ENCODE measurements around the gene DMRT3.
"Not testable (repeated sequence)": the region's sequence is repeated elsewhere in the genome, so short reads cannot be mapped to it uniquely, and the experiment has no call there.

Gene DMRT3

GRCh38 chr9:971901-972500, 4.5 kb upstream of the DMRT3 start:
- DNase-seq: no peak

- DNase-seq: no peak
Observed at GRCh38 chr9:972501-973294, 3.8 kb upstream of the DMRT3 start.

DNA sequence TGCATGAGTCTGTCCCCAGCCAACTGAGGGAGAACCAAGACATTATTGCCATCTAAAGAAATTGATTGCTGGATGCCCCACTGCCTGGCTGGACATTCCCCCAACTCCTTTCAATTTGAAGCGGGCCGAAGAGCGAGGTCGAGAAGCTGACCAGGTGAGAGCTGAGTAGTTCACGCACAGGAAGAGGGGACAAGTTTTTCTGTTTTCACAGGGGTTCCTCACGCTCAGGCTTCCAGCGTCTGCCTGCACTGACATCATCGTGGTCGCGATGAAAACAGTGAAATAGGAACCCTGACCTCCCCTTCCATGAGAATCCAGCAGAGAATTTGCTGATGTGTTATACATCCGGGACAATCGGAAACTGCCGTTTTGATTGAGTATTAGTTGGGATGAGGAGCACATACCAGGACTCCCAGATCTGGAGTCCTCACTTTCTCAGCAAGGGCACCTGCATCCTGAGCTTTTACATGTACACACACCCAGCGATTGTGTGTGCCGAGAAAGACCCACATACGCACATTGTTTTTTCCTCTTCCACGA, 3.1 kb upstream of the DMRT3 start:
- DNase-seq: no peak

GRCh38 chr9:974031-974995, 2.1 kb upstream of the DMRT3 start:
- no peak for DNase-seq

DNA sequence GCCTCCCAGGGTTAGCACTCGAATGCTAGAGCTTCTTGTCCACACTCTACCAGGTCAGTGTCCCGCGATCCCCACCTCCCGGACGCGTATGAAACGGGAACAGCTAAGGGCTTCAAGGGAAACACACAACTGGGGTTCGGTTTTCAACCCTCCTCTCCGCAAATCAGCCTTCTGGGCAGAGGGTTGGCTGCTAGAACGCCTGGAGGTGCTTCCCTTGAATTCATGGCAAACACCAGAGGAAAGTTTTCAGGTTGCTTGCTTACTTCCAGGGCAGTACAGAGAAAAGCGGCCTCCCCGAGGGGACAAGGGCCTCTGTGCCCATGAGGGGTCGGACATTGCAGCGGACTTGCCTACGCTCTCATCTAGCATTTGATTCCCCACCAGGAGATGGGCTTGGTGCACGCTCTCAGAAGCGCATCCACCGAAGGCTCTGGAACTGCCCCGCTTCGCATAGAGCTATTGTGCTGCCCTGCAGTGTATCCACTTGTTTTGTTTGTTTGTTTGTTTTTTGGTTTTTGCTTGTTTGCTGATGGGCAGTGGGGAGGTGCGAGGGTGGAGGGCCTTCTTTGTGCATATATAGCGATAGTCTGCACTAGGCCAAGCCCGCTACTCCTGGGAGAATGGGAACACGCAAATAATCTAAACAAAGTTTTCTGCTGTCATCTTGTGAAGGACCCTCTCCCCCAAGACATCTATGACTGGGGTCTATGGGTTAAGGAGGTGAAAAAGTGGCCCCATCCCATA, 1.3 kb upstream of the DMRT3 start:
- no peak for DNase-seq

DNA sequence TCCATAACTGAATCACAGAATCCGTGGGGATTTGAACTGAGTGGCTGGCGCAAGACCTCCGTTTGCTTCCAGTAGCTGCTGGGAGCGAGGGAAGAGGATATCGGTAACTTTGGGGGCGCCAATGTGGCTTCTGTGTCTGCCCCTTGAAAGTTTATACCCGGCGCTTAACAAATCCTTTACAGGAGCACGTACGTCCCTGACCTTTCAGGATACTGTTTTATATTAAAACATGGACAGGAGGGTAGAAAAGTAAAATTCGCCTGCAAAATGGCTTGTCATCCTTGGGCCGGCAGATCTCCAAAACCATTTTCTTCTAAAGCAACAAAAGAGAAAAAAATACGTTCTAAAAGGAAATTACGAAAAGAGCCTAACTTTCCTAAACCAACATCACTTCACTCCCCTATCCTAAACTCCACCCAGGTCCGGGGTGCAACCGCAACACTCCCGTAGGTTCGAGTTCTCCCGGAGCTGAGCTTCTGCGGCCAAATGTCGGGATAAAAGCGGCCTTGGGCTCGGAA, 656 bp upstream of the DMRT3 start:
- no peak for DNase-seq

DNA sequence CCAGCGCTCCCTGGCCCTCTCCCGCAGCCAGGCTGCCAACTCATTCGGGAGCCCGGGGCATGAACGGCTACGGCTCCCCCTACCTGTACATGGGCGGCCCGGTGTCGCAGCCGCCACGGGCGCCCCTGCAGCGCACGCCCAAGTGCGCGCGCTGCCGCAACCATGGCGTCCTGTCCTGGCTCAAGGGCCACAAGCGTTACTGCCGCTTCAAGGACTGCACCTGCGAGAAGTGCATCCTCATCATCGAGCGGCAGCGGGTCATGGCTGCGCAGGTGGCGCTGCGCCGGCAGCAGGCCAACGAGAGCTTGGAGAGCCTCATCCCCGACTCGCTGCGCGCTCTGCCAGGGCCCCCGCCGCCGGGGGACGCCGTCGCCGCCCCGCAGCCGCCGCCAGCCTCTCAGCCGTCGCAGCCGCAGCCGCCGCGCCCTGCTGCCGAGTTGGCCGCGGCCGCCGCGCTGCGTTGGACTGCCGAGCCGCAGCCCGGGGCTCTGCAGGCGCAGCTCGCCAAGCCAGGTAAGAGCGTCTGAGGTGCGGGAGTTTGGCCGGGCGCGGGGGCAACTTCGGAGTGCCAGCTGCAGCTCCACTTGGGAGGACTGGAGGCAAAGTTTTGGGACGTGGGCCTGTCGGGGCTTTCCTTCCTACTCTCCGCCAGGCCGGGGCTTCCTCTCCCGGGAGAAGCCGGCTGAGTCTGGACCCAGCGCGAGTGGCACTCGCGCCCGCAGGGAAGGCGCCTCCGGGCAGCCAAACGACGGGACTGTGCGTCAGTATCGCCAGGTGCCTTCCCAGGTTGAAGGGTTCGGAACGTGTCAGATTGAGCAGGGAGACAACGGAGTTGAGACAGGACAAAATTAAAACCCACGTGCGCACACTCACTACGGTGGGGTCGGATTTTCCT, 735 bp downstream of the DMRT3 start:
- no peak for DNase-seq

- no peak for DNase-seq
Observed at GRCh38 chr9:977838-978830, 1.7 kb downstream of the DMRT3 start.

DNA sequence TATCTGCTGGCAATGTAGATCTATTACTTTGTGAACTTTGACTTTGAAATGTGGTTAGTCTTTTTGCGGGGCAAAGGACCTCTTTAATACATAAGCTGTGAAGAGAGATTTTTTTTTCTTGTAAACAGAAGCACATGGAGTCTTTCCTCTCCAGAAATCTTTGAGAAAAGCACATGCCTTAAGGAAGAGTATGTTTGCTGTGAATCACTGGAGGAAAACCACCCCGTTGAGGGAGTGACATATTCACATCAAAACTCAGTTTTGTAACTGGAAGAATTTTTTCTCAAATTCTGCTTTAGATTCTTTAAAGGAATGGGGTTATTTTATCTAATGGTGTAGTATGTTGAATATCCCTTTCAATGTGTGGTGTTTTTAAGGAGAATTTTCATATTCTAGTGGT, 3.5 kb downstream of the DMRT3 start:
- no peak for DNase-seq

DNA sequence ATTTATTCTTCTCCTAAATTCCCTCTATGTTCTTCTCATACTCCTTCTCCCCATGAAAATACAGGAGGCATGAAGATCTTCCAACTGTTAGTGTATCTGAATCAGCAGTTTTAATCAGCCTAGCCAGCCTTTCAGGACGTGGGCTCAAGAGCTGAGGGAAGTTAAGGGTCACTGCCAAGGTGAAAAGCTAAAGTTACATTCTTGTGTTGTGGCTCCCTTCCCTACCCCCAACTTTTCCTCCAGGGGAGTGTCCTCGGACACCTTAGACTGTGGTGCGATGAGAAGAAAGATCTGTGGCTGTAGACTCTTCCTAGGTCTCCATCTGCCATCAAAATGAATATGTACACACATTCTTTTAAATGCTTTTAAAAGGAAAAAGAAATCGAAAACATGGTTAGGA, 4.2 kb downstream of the DMRT3 start:
- DNase-seq: no peak

DNA sequence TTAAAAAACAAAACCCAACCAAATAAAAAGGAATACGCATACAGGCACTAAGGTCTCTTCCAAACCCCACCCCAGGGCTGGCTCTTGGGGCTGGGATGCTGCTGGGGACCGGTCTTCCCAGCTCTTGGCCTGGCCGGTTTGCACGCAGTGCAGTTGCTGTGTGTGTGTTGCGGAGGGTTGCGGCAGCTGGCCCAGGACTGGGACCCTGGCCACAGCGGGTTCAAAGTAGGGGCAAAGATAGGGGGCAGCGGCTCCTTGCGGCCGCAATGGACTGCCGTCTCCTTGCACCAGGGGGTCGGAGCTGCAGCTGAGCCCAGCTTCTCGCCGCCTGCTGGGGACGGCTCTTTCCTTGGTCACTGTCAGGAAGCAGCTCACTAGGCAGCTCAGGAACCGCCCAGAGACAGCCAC, 5.0 kb downstream of the DMRT3 start:
- no peak for DNase-seq

DNA sequence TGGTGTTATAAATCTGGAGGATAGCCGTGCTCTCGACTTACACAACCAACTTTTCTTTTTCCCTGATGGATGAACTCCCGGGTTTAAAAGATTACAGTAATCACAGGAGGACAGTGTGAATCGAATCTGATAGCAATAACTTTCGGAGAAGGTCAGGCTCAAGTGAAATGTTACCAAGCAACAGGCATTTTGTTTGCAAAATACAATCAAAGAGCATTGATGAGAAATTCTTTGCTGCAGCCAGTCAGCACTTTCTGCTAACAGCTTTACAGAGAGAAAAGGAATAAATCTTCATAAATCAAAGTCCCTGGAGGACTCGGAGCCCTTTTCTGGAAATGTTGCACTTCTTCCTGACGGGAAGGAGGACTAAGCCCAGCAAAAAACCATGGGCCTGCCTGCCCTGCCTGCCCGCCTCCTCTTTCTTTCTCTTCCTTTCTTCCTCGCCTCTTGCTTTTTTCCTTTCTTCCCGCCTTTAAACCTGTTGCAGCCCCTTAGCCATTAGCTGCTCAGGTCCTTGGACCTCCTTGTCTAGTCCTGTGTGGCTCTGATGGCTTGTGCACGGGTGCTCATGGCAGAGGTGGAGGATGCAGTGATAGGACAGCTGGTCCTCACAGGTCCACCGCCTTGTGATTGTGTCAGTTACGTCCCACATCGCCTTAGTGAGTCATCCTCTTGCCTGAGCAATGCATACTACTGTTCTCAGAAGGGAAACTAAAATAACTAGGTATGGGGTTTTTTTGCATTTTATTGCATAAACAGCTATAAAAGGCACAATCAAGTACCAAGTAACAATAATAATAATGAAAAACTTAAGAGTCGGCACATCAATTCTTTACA, 6.2 kb downstream of the DMRT3 start:
- no peak for DNase-seq

DNA sequence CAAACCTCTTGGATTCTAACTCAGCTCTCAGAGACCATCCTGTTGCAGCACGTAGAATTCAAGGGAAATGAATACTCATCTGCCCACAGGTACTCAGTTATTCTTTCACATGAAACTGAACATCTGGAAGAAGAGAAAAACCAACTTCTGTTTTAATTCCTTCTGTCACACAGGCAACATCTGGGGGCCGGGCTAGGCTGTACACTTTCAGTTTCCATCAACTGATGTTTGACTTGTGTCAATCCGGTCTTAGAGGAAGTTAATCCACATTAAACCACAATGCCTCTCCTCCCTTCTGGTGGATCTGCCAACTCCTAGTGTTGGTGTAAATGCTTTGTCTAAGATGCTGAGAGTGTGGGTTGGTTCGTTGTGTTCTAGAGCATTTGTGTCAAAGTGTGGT, 17.6 kb downstream of the DMRT3 start:
- DNase-seq: no peak

GRCh38 chr9:995192-995591, 18.7 kb downstream of the DMRT3 start:
- no peak for DNase-seq

- DNase-seq: no peak
Observed at GRCh38 chr9:995781-996180, 19.3 kb downstream of the DMRT3 start.

DNA sequence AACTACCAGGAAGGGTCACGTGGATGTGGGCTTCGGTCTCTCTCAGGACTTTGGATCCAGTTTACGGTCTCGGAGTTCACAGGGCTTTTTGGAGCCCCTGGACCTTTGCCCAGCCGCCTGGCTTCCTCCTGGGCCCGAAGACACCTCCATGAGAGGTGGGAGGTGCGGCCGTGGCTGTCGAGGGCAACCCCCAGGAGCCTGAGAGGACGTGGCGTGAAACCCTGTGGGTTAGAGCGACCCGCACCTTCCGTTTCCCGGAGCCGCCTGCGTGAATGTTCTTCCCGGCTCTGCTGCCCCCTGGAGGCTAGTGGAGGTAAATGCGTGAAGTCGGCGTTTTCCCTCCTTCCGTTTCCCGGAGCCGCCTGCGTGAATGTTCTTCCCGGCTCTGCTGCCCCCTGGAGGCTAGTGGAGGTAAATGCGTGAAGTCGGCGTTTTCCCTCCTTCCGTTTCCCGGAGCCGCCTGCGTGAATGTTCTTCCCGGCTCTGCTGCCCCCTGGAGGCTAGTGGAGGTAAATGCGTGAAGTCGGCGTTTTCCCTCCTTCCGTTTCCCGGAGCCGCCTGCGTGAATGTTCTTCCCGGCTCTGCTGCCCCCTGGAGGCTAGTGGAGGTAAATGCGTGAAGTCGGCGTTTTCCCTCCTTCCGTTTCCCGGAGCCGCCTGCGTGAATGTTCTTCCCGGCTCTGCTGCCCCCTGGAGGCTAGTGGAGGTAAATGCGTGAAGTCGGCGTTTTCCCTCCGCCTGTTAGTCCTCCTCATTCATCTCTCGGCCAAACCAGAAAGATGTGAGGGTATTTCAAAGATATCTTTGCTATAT, 22.1 kb downstream of the DMRT3 start:
- not testable (repeated sequence) for DNase-seq

DNA sequence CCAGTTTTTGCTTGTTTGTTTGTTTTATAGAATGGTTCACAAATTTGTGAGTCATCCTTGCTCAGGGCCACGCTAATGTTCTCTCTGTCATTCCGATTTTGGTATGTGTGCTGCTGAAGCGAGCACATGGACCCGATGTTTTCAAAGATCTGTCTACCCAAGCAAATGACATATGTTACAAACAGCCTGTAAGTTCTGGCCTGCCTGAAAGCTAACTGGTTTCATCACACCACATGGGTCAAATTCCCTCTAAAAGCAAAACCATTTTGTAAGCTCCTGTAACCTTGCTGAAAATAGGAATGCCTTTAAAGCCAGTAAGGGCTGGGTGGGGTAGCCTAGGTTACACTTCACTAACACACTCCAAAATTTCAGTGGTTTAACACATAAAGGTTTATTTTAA, 25.4 kb downstream of the DMRT3 start:
- no peak for DNase-seq

GRCh38 chr9:1002678-1003077, 26.2 kb downstream of the DMRT3 start:
- DNase-seq: no peak

Data from midbrain (tissue), 1 donor.